Activated CD8-positive, alpha-beta memory T cell treated with anti-CD3 and anti-CD28 coated beads for 24 hours (primary cell): Measurements from ENCODE around the gene FAM163B.
"Not testable (repeated sequence)": the region's sequence is repeated elsewhere in the genome, so short reads cannot be mapped to it uniquely, and the experiment has no call there.

ENCODE experiments used
- DNase-seq: peaks from one replicate; pipeline ENCODE4 v3.0.0-alpha.2; 2020

FAM163B gene

GRCh38 chr9:133639613-133640012, 30.4 kb upstream of the FAM163B start:
- no peak for DNase-seq

DNA sequence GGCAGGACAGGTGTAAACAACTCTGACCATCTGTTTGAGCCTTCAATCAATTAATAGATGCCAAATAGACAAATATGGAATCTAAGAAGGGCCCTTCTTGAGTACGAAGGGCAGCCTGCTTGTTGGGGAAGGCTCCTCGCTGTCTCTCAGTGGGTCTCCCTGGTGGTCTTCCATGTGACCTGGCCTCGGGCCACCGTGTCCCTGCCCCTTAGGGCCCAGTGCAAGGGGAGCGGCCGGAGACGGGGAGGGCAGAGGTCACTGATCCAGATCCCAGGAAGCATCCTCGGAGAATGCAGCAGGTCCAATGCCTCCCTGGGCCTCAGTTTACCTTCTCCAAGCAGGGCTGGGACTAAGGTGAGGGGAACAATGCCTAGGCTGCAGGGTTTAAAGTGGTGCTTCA, 29.5 kb upstream of the FAM163B start:
- DNase-seq: no peak

DNA sequence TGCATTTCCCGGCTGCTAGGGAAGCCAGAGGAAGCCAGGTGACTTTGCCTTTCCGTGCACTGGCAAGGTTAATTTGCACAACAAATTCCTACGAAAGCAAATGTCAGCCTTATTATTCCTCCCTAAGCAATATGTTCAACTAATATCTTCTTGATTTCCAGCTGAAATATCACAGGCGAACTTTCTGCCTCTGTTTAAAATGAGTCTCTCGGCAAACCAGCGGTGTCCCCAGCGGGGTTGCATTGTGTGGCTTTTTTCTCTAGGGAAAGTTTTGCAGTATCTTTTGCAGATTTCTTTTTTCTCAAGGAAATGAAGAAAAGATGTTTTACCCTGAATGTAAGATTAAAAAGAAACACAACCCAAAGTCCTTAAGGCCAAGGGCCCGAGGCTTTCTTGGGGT, 28.9 kb upstream of the FAM163B start:
- no peak for DNase-seq

DNA sequence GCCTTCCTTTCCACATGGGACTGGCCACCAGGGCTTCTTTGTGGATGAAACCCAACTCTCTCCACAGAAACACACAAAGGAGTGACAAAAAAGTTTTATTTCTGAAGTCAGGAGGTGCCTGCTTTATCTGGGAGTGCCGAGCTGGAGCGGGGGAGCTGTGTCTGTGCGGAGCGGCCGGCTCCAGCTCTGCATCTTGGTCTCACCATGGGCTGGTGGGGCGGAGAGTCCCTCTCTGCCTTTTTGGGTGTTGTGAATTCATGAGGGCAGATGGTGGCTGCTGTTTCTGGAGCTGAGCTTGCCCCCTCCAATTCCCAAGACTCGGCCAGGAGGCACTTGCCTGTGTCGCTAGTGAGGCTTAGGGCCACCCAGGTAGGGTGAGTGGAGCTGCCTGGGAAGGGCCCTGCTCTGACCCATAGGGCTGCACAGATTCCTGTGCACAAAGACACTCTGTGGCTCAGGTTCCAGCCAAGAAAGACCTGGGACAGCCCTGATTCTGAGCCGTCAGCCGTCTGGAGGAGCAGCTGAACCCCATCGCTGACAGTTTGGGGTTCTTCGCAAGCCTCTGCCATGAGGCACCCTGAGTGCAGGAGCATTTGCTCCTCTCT, 28.4 kb upstream of the FAM163B start:
- no peak for DNase-seq

DNA sequence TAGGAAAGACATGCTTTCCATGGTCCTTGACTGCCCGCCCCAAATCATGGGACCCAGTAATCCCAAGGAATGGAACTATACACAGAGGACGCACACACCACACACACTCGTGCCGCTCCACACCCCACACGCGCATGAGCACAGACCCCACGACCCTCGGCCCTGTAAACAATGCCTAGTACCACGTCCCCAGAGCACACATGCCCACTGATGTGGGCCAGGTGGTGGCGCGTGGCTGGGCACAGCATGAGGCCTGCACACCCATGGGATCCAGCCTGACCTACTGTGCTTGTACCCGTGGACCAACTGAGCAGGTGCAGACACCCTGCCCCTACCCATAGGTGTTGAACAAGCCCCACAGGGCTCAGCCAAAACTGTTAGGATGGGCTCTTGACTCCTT, 27.7 kb upstream of the FAM163B start:
- DNase-seq: no peak

DNA sequence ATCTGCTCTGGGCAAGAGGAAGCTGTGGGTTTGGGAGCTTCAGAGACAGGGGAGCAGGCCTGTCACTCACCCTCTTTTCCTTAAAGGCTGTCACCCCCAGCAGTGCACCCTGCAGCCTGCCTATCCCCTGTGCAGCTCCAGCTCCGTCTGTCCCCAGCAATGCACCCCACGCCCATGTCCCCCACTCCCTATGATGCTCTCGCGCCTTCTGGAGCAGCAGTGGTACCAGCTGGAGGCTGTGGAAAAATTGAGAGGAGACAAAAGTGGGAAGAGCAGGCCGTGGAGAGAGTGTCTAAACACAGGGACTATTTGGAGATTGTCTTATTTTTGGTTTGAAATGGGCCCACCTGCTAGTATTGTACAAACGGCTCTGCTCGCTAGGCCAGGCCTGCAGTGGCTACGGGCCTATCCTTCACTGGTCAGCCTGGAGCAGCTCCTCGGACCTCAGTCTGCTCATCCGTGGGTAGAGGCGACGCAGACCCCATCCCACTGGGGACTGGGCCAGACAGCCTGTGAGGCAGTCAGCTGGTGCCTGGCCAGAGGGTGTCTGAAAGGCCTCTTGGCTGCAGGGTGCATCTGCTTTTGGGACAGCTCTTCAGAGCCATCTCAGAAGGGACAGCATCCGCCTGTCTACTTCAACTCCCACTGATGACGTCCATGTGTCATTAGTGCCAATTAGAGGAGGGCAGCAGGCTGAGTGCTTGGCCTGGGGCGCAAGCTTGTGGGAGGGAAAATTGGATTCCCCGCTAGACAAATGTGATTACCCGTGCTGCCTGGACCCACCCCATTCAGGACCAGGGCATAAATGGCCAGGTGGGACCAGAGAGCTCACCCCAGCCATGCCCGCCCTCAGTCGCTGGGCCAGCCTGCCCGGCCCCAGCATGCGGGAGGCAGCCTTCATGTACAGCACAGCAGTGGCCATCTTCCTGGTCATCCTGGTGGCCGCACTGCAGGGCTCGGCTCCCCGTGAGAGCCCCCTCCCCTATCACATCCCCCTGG, 26.6 kb upstream of the FAM163B start, which contains the start of gene DBH:
TSS of gene DBH (plus strand) at position 831 of the 999 bp plus-strand sequence. CDS start at position 840, 9 bp downstream.
- no peak for DNase-seq

DNA sequence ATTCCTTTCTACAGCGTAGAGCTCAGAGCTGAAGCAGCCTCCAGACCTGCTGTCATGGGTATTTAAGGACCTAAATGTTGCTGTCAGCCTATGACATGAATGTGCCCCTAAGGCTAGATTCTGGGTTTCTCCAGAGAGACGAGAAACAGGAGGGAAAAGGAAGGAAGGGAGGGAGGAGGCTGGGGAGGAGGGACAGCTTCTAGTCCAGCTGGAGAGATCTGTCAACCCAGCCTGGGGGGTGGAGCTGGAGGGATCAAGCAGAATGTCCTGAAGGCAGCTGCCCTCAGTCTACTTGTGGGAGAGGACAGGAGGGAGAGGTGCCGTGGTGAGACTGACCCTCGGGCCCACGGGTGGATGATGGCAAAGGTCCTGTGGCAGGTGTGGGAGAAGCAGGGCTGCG, 25.9 kb upstream of the FAM163B start:
- DNase-seq: no peak

DNA sequence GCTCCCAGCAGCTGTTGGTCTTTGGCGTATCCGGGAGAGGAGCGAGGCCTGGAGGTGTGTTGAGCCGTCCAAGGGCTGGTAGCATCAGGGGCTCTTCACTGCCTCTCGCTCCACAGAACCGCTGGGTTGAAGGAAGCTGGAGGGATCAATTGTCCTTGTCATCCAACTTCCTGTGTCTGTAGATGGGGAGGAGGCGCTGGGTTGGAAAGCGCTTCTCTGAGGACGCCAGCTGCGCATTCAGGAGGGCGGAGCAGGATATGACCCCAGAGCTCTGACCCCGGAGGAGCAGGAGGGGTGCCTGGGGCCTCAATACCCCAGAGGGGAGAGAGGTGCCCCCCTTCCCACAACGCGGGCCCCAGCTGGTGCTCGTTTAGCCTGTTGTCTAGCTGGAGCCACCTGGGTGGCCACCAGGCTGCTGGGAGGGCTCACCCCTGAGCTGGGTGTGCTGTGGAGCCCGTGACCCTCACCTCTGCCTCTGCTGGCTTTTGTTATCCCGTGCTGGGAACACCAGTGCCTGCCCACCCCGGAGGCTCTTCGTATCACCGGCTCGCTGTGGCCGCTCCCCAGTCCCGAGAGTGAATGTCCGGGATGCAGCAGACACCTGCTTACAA, 25.0 kb upstream of the FAM163B start:
- DNase-seq: no peak

DNA sequence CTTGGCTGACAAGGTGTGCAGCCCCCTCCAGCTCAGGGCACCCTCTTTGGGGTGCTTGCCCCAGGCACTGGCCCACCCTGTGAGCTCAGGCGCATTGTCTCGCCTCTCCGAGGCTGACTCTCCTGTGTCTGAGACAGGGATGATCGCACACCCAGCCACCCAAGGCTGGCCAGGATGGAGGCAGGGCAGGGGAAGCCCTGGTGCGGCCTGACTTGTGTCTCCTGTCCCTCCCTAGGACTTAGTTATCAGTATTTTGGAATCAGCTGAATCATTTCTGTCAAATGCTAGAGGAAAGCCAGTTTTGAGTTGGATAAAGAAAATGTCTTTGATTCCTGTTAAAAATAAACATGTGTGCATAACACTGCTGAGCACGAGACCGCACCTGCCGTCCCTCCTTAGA, 24.5 kb upstream of the FAM163B start:
- DNase-seq: no peak

GRCh38 chr9:133632806-133633680, 23.9 kb upstream of the FAM163B start:
- no peak for DNase-seq

DNA sequence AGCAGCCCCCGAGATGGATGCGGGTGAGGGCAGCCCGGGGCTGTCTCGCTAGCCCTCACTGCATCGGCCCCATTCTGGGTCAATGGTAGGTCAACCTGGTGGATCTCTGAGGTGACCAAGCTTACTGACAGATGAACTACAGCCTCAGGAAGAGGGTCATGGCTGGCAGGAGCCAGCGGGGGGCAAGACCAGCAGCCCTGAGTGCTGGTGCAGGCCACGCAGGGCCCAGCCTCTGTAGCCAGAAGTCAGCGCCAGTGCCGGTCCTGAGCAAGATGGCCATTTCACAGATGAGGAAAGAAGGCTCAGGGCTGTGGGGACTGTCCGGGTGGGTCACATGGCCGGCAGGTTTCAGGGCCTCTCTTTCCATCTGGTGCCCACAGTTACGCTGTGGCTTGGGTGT, 21.9 kb upstream of the FAM163B start:
- DNase-seq: no peak

DNA sequence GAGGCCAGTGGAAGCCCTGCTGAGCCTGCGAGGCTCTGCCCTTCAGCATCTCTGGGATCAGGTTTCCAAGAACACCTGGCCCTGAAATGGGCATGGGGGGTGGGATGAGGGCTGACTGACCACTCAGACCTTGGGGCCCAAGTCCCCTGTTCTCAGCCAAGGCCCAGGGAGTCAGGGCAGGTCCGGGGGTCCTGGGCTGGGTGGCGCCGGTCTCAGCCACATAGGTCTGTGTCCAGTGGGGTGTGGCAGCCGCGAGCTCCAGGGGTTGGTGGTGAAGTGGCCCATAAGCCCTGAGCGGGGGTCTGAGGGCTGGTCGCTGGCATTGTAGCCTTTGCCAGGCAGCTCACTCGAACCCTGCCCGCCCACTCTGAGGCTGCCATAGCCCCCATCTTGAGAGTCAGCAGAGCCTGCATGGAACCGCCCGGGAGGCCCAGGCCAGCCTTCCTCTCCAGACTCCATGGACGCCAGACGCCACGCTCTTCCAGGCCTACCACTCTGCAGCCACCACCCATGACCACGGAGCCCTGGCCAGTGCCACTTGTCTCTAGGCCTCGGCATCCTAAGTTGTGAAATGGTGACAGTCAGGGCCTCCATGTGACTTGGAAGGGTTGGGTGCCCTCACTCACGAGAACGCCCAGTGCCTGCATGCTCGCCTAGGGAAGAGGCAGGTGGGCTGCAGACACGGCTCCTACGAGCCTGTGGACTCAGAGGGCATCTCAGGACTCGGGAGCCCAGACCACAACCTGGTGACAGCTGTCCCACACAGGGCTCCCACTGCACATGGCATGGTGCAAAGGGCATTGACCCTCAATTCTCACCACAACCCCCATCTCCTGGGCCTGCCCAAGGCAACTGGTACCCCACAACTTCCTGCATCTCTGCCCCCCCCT, 20.3 kb upstream of the FAM163B start:
- no peak for DNase-seq

- no peak for DNase-seq
These were observed 19.6 kb upstream of the FAM163B start for GRCh38 chr9:133628766-133629165.

- no peak for DNase-seq
These were observed 18.2 kb upstream of the FAM163B start for GRCh38 chr9:133627341-133627740.

DNA sequence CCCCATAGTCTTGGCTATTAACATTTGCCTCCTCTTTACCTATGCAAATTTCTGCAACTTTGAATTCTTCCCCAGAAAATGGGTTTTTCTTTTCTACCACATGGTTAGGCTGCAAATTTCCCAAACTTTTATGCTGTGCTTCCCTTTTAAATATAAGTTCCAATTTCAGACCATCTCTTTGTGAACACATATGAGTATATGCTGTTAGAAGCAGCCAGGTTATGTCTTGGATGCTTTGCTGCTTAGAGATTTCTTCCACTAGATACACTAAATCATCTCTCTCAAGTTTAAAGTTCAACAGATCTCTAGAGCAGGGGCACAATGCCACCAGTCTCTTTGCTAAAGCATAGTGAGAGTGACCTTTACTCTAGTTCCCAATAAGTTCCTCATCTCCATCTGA, 16.8 kb upstream of the FAM163B start:
- DNase-seq: not testable (repeated sequence)

DNA sequence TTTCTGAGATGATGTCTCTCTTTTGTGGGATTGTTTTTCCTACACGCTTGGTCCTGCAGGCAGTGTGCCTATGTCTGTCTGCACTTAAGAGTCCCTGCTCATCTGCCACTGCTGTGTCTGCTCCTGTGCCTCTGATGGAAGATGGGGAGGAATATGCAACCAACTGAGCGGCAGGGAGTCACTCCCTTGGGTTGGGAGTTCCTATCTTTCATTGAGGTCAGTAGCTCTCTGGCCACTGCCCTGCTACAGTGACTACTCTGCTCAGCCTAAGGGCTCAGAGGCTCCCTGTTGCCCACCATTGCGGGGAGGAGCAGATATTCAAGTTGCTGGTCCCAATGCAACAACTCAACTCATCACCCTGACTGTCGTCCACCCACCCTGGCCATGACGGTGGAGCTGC, 13.4 kb upstream of the FAM163B start:
- no peak for DNase-seq

DNA sequence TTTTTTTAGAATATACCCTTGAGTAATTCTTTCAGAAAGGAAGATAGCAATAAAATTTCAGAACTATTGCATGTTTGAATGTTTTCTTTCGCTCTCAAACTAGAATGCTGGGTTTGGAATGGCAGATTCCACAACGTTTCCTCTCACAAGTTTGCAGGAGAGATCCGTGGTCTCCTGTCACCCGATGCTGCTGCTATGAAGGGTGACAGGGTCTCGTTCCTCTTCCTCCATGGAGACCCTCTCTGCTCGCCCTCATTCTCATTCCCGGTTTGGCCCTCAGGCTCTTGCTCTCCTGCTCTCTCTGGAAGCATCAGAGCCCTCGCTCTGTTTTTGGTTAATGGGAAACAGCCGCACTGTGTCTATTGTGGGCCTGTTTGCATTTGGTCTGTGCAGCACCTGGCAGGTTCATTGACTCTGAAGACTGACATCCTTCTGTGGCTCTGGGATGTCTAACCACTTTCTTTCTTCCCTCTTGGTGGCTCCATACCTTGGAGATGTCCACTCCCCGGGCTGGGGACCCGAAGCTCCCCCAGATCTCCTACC, 12.6 kb upstream of the FAM163B start:
- no peak for DNase-seq

DNA sequence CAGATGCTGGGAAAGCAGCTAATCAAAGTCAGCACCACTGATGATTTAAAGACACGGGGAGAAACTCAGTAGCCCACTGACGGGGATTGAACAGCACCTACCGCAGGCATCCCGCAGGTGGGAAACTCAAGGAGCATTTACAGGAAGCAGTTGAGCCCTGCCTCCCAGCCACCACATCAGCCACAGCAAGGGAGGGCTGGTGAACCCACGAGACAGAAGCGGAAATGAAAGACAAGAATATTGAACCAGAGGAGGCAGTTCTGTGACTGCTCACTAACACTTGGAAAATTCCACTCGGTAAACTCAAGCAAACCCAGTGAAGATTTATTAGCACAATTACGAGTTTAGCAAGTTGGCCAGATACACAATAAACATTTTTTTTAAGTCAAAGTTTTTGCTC, 10.6 kb upstream of the FAM163B start:
- peak; percentile 71 for DNase-seq

GRCh38 chr9:133618726-133619125, 9.5 kb upstream of the FAM163B start:
- DNase-seq: no peak

- DNase-seq: no peak
These were observed 7.6 kb upstream of the FAM163B start for GRCh38 chr9:133616643-133617405.
